Naive B cell (primary cell): ENCODE measurements around the gene ATXN3. TPM values are rescaled to one million over a fixed set of nuclear protein-coding genes. Genes with fewer than 3 reads are reported as not detected.
A peak's percentile ranks its signal among the peaks of the same experiment; 100 is the strongest.
"Not testable (repeated sequence)": the region's sequence is repeated elsewhere in the genome, so short reads cannot be mapped to it uniquely, and the experiment has no call there.

Experiments used
- ATAC-seq, 2 donors: fragments of 150-1000 bp; cut with Tn5 transposase; 2 replicates each; pipeline ENCODE4 v1.10.0; 2021; ENCODE audit warnings: low read depth in 2 of 2, mild to moderate bottlenecking in 2 of 2, moderate library complexity in 2 of 2
- DNase-seq: peaks from one replicate; pipeline ENCODE4 v3.0.0; 2022
- H3K27ac Mint-ChIP-seq, 6 donors: one replicate each; pipeline ENCODE4 v1.8.0; 2020 to 2022; ENCODE audit warnings: mild to moderate bottlenecking in 6 of 6, mixed read lengths in 6 of 6, moderate library complexity in 5 of 6, inconsistent platforms in 2 of 6
- H3K27me3 Mint-ChIP-seq, 3 donors: one replicate each; pipeline ENCODE4 v1.8.0; 2021 to 2022; ENCODE audit warnings: mixed read lengths in 3 of 3, mild to moderate bottlenecking in 1 of 3
- H3K36me3 Mint-ChIP-seq, 2 donors: one replicate each; pipeline ENCODE4 v1.8.0; 2020 to 2022; ENCODE audit warnings: mixed read lengths in 2 of 2, inconsistent platforms in 1 of 2, mild to moderate bottlenecking in 1 of 2
- H3K4me1 Mint-ChIP-seq, 3 donors: one replicate each; pipeline ENCODE4 v1.8.0; 2020 to 2022; ENCODE audit warnings: mixed read lengths in 3 of 3, inconsistent platforms in 1 of 3, mild to moderate bottlenecking in 1 of 3, moderate library complexity in 1 of 3
- H3K4me3 Mint-ChIP-seq, 8 donors: one replicate each; pipeline ENCODE4 v1.8.0; 2020 to 2022; ENCODE audit warnings: mild to moderate bottlenecking in 8 of 8, mixed read lengths in 8 of 8, moderate library complexity in 8 of 8, inconsistent platforms in 2 of 8
- H3K9me3 Mint-ChIP-seq, 7 donors: one replicate each; pipeline ENCODE4 v1.8.0; 2020 to 2022; ENCODE audit warnings: mixed read lengths in 7 of 7, mild to moderate bottlenecking in 5 of 7, inconsistent platforms in 2 of 7, moderate library complexity in 1 of 7
- polyA plus RNA-seq, 6 donors: library from polyadenylated mRNA; unstranded; fragments of 300-500 nt; fragmentation: Illumina TruSeq; gene quantifications; one replicate each; pipeline ENCODE4 v1.2.3, GENCODE V29; 2021; ENCODE audit warnings: low read depth in 6 of 6

ATXN3 gene
- polyA plus RNA-seq, 6 donors from 2014 or later, result 9.0 to 23.4 (median 16.0) TPM

DNA sequence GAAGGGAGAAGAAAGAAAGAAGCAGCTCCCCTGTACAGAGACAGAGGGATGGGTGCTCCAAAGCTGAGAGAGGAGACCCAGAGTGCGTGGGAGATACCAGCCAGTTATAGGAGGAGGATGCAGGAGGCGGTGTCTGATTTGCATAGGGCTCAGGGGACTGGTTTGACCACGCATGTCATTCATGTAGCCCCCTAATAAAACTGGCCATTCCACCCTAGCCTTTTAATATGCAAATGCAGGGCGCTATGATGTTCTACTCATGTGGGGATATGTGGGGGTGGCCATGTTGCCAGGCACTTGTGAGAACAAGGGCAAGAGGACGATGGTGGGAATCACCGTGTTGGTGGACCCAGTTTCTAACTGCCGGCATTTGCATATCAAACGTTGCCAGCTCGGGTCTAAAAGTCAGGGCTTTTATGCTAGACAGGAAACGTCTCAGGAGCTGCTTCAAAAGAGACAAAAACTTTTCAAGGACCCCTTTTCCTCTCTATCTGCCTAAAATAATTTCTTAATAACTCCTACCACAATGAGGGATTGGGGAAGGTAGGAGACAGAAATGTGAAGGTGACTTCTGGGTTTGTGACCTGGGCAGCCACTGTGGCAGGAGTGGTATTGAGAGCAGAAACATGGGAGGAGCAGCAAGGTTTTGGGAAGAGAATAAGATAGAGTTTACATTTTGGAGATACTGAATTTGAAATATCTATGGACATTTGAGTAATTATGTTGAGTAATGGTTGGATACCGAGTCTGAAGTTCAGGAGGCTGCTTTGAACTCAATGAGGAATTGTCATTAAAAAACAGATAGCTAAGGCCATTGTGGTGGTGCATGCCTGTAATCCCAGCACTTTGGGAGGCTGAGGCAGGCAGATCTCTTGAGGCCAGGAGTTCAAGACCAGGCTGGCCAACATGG lies 2.2 kb upstream of the ATXN3 start:
- H3K4me1 Mint-ChIP-seq, result peaks cover 15 to 23% (median 16%) of the 10 kb centered on the region in 3 donors
- H3K27ac Mint-ChIP-seq, result peak overlapping the region in 3 of 6 donors; percentile 27 to 80 (median 63)

GRCh38 chr14:92105893-92106142 lies 564 bp downstream of the ATXN3 start:
- no peaks in the 10 kb centered on the region for H3K9me3 Mint-ChIP-seq
- H3K27ac Mint-ChIP-seq, result peak overlapping the region; percentile 91 to 98 (median 96)
- peak; percentile 0 to 5 for ATAC-seq
- peak overlapping the region; percentile 92 to 99 (median 98) for H3K4me3 Mint-ChIP-seq
- DNase-seq, result no peak
- no peaks in the 10 kb centered on the region for H3K36me3 Mint-ChIP-seq
- peaks cover 26 to 38% (median 31%) of the 10 kb centered on the region in 3 donors for H3K4me1 Mint-ChIP-seq
- H3K27me3 Mint-ChIP-seq, result no peaks in the 10 kb centered on the region

More for the DNA sequence above, 2.2 kb upstream of the ATXN3 start:
- no peaks in the 10 kb centered on the region for H3K9me3 Mint-ChIP-seq
- no peaks in the 10 kb centered on the region for H3K36me3 Mint-ChIP-seq
- H3K27me3 Mint-ChIP-seq, result no peaks in the 10 kb centered on the region
- no peak for DNase-seq
- peak overlapping the region in 4 of 8 donors; percentile 7 to 27 (median 15) for H3K4me3 Mint-ChIP-seq
- ATAC-seq, result no peak

DNA sequence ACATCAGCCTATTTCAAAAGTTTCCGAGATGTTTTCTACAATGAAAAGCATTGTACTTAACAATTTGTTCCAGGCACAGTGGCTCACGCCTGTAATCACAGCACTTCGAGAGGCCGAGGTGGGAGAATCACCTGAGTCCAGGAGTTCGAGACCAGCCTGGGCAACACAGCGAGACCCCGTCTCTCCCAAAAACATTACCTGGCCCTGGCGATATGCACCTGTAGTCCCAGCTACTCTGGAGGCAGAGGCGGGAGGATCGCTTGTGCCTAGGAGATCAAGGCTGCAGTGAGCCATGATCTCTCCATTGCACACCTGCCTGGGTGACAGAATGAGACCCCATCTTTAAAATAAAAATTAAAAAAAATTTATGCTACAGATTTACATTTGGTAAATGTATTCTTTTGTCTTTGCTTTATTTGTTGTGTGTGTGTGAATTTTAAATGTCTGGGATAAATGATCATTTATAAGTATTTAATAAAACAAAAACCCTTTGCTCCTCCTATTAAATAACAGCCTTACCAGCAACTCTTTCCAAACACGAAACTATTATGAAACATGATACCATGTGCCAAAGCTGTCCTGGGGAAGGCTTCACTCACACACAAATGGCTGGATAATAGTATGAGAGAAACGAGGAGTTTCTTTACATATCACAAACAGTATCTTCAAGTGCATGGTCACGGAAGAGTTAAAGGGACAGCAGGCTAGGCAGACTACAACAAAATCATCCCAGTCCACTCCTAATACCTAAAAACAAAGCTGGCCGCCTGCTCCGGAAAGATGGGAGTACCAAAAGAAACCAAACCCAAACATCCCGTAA lies 1.1 kb downstream of the ATXN3 start:
- Mint-ChIP-seq H3K27me3 (no peaks in the 10 kb centered on the region), H3K4me1 (peaks cover 26 to 38% (median 36%) of the 10 kb centered on the region in 3 donors), H3K9me3 (no peaks in the 10 kb centered on the region), H3K4me3 (peak overlapping the region; percentile 92 to 99 (median 98)), H3K36me3 (no peaks in the 10 kb centered on the region), H3K27ac (peak overlapping the region; percentile 91 to 98 (median 96))
- ATAC-seq (no peak), DNase-seq (no peak)

- Mint-ChIP-seq H3K36me3 (no peaks in the 10 kb centered on the region), H3K9me3 (no peaks in the 10 kb centered on the region), H3K27ac (no peak overlapping the region), H3K4me3 (peak overlapping the region in 2 of 8 donors; percentile 25 to 77), H3K27me3 (no peaks in the 10 kb centered on the region), H3K4me1 (peaks cover 34 to 51% (median 50%) of the 10 kb centered on the region in 3 donors)
- DNase-seq, result no peak
- ATAC-seq, result no peak
Measured at GRCh38 chr14:92103363-92103989, 2.9 kb downstream of the ATXN3 start.

DNA sequence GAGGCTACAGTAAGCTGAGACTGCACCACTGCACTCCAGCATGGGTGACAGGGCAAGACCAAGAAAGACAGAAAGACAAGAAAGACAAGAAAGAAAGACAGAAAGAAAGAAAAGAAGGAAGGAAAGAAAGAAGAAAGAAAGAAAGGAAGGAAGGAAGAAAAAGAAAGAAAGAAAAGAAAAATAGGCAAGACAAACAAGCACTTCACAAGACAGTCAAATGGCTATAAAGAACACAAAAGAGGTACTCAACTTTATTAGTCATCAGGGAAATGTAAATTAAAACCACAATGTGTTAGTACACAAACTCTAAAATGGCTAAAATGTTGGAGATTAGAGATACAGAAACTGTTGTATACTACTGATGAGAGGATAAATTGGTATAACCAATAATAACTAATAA lies 6.6 kb downstream of the ATXN3 start:
- H3K36me3 Mint-ChIP-seq, result peaks cover 1 to 2% of the 10 kb centered on the region in 2 donors
- peaks cover 19 to 39% (median 34%) of the 10 kb centered on the region in 3 donors for H3K4me1 Mint-ChIP-seq
- no peaks in the 10 kb centered on the region for H3K9me3 Mint-ChIP-seq
- no peaks in the 10 kb centered on the region for H3K27me3 Mint-ChIP-seq
- ATAC-seq, result no peak
- peak overlapping the region in 2 of 6 donors; percentile 6 to 53 for H3K27ac Mint-ChIP-seq
- DNase-seq, result no peak
- H3K4me3 Mint-ChIP-seq, result peak overlapping the region in 1 of 8 donors; percentile 20

GRCh38 chr14:92093320-92093719 lies 13.1 kb downstream of the ATXN3 start:
- Mint-ChIP-seq H3K4me1 (peaks cover 0 to under 1% (median 0%) of the 10 kb centered on the region in 3 donors), H3K27me3 (no peaks in the 10 kb centered on the region), H3K4me3 (no peak overlapping the region), H3K27ac (peak overlapping the region in 1 of 6 donors; percentile 48), H3K36me3 (peaks cover 13 to 16% of the 10 kb centered on the region in 2 donors), H3K9me3 (no peaks in the 10 kb centered on the region)
- no peak for DNase-seq
- ATAC-seq, result no peak

DNA sequence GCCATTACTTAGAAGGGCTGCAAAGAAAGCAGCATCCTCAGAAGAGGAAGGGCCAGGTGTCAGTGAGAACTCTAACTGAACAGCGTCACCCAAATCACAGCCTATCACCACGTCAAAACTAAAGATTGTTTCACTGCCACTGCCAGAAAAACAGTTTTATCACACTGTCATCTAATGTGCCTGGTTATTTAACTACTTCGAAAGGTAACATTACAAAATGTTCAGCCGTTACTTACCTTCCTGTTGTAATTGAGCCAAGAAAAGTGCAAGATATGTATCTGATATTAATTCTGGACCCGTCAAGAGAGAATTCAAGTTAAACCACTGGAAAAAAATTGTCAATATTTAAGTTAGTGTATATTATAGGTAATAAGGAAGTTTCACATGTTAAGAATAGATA lies 17.9 kb downstream of the ATXN3 start:
- H3K27ac Mint-ChIP-seq, result peak overlapping the region in 1 of 6 donors; percentile 39
- DNase-seq (no peak), ATAC-seq (no peak)
- no peak overlapping the region for H3K4me3 Mint-ChIP-seq
- no peaks in the 10 kb centered on the region for H3K27me3 Mint-ChIP-seq
- peaks cover 0 to 1% (median 0%) of the 10 kb centered on the region in 7 donors for H3K9me3 Mint-ChIP-seq
- no peaks in the 10 kb centered on the region for H3K4me1 Mint-ChIP-seq
- peaks cover 15 to 27% of the 10 kb centered on the region in 2 donors for H3K36me3 Mint-ChIP-seq

DNA sequence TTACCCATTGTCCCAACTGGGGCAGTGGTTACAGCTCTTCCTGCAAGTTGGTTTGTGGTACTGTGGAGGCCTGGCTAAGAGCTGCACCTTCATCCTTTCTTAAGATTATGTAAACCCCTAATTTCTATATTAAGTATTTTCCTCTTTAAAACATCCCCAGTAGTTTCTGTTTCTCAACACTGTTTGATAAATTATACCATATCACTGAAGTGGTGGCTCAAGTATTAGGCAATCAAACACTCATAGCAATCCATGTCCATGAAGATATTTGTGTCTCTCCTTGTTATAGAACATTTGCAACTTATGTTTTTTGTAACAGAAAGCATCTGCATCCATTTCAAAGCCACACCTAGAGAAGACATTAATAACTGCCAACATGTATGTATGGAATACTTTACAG lies 31.8 kb downstream of the ATXN3 start:
- peaks cover 0 to 4% (median 0%) of the 10 kb centered on the region in 3 donors for H3K4me1 Mint-ChIP-seq
- no peaks in the 10 kb centered on the region for H3K27me3 Mint-ChIP-seq

GRCh38 chr14:92058006-92058917 lies 48.1 kb downstream of the ATXN3 start:
- no peak overlapping the region for H3K4me3 Mint-ChIP-seq
- ATAC-seq (no peak), DNase-seq (no peak)
- no peaks in the 10 kb centered on the region for H3K9me3 Mint-ChIP-seq
- no peaks in the 10 kb centered on the region for H3K36me3 Mint-ChIP-seq
- no peaks in the 10 kb centered on the region for H3K4me1 Mint-ChIP-seq
- no peaks in the 10 kb centered on the region for H3K27me3 Mint-ChIP-seq
- peak overlapping the region in 1 of 6 donors; percentile 71 for H3K27ac Mint-ChIP-seq

More for the DNA sequence above, 31.8 kb downstream of the ATXN3 start:
- Mint-ChIP-seq H3K9me3 (no peaks in the 10 kb centered on the region), H3K4me3 (no peak overlapping the region), H3K27ac (peak overlapping the region in 2 of 6 donors; percentile 30 to 33), H3K36me3 (peaks cover 15 to 16% of the 10 kb centered on the region in 2 donors)
- DNase-seq (no peak), ATAC-seq (no peak)

GRCh38 chr14:92049781-92050180 lies 56.6 kb downstream of the ATXN3 start:
- no peak for DNase-seq
- Mint-ChIP-seq H3K4me1 (no peaks in the 10 kb centered on the region), H3K27ac (peak overlapping the region in 1 of 6 donors; percentile 5)

DNA sequence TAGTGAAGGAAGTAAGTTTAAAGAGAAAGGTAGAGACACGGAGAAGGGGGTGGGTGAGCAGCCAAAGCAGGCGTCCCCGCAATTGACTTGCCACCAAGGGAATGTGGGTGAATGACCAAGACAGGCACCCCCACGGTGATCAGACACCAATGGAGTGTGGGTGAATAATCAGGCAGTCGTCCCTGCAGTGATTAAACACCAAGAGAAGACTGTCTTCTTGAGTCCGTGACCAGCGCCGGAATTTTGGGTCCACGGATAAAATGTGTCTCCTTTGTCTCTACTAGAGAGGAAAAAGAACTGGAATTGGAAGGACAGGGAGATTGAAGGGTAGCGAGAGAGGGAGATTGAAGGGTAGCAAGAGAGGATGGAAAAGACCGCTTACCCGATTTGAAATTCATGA lies 57.2 kb downstream of the ATXN3 start:
- not testable (repeated sequence) for H3K4me1 Mint-ChIP-seq, DNase-seq, ATAC-seq, H3K27me3 Mint-ChIP-seq
- peaks cover 21 to 23% of the 10 kb centered on the region in 2 donors for H3K36me3 Mint-ChIP-seq
- peak overlapping the region in 1 of 8 donors; percentile 32 for H3K4me3 Mint-ChIP-seq
- H3K27ac Mint-ChIP-seq, result peak overlapping the region in 2 of 6 donors; percentile 5 to 19
- peaks cover 4 to 13% (median 12%) of the 10 kb centered on the region in 7 donors for H3K9me3 Mint-ChIP-seq

More at GRCh38 chr14:92049781-92050180, 56.6 kb downstream of the ATXN3 start:
- no peak for ATAC-seq
- no peak overlapping the region for H3K4me3 Mint-ChIP-seq
- H3K9me3 Mint-ChIP-seq, result peaks cover 4 to 13% (median 12%) of the 10 kb centered on the region in 7 donors
- H3K27me3 Mint-ChIP-seq, result no peaks in the 10 kb centered on the region
- peaks cover 21 to 23% of the 10 kb centered on the region in 2 donors for H3K36me3 Mint-ChIP-seq

DNA sequence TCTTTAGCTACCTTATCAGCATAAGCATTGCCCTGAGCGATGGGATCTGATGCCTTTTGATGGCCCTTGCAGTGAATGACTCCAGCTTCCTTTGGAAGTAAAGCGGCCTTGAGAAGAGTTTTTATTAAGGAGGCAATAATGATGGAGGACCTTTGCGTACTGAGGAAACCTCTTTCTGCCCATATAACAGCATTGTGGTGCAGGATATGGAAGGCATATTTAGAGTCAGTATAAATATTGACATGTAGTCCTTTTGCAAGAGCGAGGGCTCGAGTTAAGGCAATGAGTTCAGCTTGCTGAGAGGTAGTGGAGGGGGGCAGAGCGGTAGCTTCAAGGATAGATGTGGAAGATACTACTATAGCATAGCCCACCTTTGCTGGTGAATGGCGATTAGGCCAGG lies 60.5 kb downstream of the ATXN3 start:
- ATAC-seq, DNase-seq: not testable (repeated sequence)

More for the DNA sequence above, 60.5 kb downstream of the ATXN3 start:
- H3K4me3 Mint-ChIP-seq, H3K27me3 Mint-ChIP-seq, H3K27ac Mint-ChIP-seq, H3K4me1 Mint-ChIP-seq: not testable (repeated sequence)
- Mint-ChIP-seq H3K36me3 (peaks cover 21 to 23% of the 10 kb centered on the region in 2 donors), H3K9me3 (peaks cover 4 to 13% (median 12%) of the 10 kb centered on the region in 7 donors)
